Activated B cell treated with CpG ODN at 0.5 μM for 24 hours (primary cell): ENCODE results near the gene FCHSD2. TPM values are rescaled to one million over a fixed set of nuclear protein-coding genes. Genes with fewer than 3 reads are reported as not detected.

Source experiments
- ATAC-seq: fragments of 200-7000 bp; cut with Tn5 transposase; one replicate; pipeline ENCODE4 v1.10.0; 2021; ENCODE audit warnings: low read depth, mild to moderate bottlenecking, moderate library complexity
- CTCF ChIA-PET: fragments of 350-600 bp; sonication (Branson Sonifier 250); formaldehyde crosslinking; loops from one replicate; lab custom pipeline; 2021; ENCODE audit warnings: antibody characterized with exemption; lab: Charles Lee
- POLR2A ChIA-PET: fragments of 350-600 bp; sonication (Branson Sonifier 250); formaldehyde crosslinking; loops from one replicate; lab custom pipeline; 2021; ENCODE audit warnings: antibody characterized with exemption; lab: Charles Lee
- DNase-seq: peaks from one replicate; pipeline ENCODE4 v3.0.0; 2022
- H3K27ac Mint-ChIP-seq: one replicate; pipeline ENCODE4 v1.8.0; 2020; ENCODE audit warnings: mixed read lengths
- H3K27me3 Mint-ChIP-seq: one replicate; pipeline ENCODE4 v1.8.0; 2021; ENCODE audit warnings: mixed read lengths
- H3K36me3 Mint-ChIP-seq: one replicate; pipeline ENCODE4 v1.8.0; 2021; ENCODE audit warnings: low read depth, mixed read lengths
- H3K4me1 Mint-ChIP-seq: one replicate; pipeline ENCODE4 v1.8.0; 2021; ENCODE audit warnings: mixed read lengths
- H3K4me3 Mint-ChIP-seq: one replicate; pipeline ENCODE4 v1.8.0; 2020; ENCODE audit warnings: mild to moderate bottlenecking, mixed read lengths
- H3K9me3 Mint-ChIP-seq: one replicate; pipeline ENCODE4 v1.8.0; 2020; ENCODE audit warnings: mixed read lengths
- CTCF ChIP-seq: fragments of 200-600 bp; IDR thresholded peaks from one replicate; pipeline ENCODE4 v1.8.0; 2022; ENCODE audit warnings: antibody characterized with exemption, mild to moderate bottlenecking
- intact Hi-C: fragments of 100-400 bp; cut with micrococcal nuclease; formaldehyde crosslinking; loops from one replicate; pipeline ENCODE4 v1.15.1; 2024
- total RNA-seq: library from RNA; stranded (reverse); gene quantifications from 2 replicates; pipeline ENCODE4 v1.2.3, GENCODE V29; 2022

Gene FCHSD2
- total RNA-seq, 1 donor from 2014 or later = 207 TPM

- peaks cover 76% of the 10 kb centered on the region for H3K36me3 Mint-ChIP-seq
- no peaks in the 10 kb centered on the region for H3K27me3 Mint-ChIP-seq
- DNase-seq (no peak), ATAC-seq (no peak)
- no peak for TF ChIP-seq CTCF
- peaks cover 60% of the 10 kb centered on the region for H3K4me1 Mint-ChIP-seq
- intact Hi-C loops = loop anchor here (2.0 kb wide), 1 partner anchor 13 kb away; no protein-coding TSS in a partner anchor
- H3K27ac Mint-ChIP-seq = peak overlapping the region; percentile 53
- H3K9me3 Mint-ChIP-seq = peaks cover 9% of the 10 kb centered on the region
- no peak overlapping the region for H3K4me3 Mint-ChIP-seq
- ChIA-PET CTCF (interaction anchor here (1.5 kb wide), 1 partner anchor 22 kb away, joined by 3 read pairs; no protein-coding TSS in a partner anchor), POLR2A (interaction anchor here (0.5 kb wide), 1 partner anchor 108 kb away, joined by 3 read pairs; no protein-coding TSS in a partner anchor)
Observed at GRCh38 chr11:73012121-73012863, 129.8 kb downstream of the FCHSD2 start.

- Mint-ChIP-seq H3K36me3 (peaks cover 74% of the 10 kb centered on the region), H3K4me3 (no peak overlapping the region), H3K27me3 (no peaks in the 10 kb centered on the region), H3K9me3 (peaks cover 9% of the 10 kb centered on the region), H3K4me1 (peaks cover 57% of the 10 kb centered on the region), H3K27ac (peak overlapping the region; percentile 63)
- intact Hi-C loops = no loop called here
- ATAC-seq (no peak), DNase-seq (no peak)
- ChIA-PET POLR2A (no interaction called here), CTCF (no interaction called here)
- TF ChIP-seq CTCF = no peak
Observed at GRCh38 chr11:73011126-73011817, 130.8 kb downstream of the FCHSD2 start.

GRCh38 chr11:73009972-73010371 is 132.1 kb downstream of the FCHSD2 start:
- intact Hi-C loops = loop anchor here (10.0 kb wide), 1 partner anchor 55 kb away; no protein-coding TSS in a partner anchor
- TF ChIP-seq CTCF = no peak
- POLR2A ChIA-PET = interaction anchor here (0.6 to 0.9 kb wide), 2 partner anchors 11 to 42 kb away, joined by 3 to 4 read pairs; no protein-coding TSS in a partner anchor
- DNase-seq (no peak), ATAC-seq (no peak)
- no peak overlapping the region for H3K4me3 Mint-ChIP-seq
- peaks cover 63% of the 10 kb centered on the region for H3K4me1 Mint-ChIP-seq
- H3K36me3 Mint-ChIP-seq = peaks cover 79% of the 10 kb centered on the region
- no peaks in the 10 kb centered on the region for H3K27me3 Mint-ChIP-seq
- H3K27ac Mint-ChIP-seq = peak overlapping the region; percentile 30
- H3K9me3 Mint-ChIP-seq = peaks cover 9% of the 10 kb centered on the region
- CTCF ChIA-PET = no interaction called here

GRCh38 chr11:73004088-73004487 is 138.0 kb downstream of the FCHSD2 start:
- no peaks in the 10 kb centered on the region for H3K27me3 Mint-ChIP-seq
- H3K27ac Mint-ChIP-seq = peak overlapping the region; percentile 81
- no peak for TF ChIP-seq CTCF
- H3K4me3 Mint-ChIP-seq = peak overlapping the region; percentile 46
- ATAC-seq = no peak
- intact Hi-C loops = loop anchor here (5.0 to 10.0 kb wide), 2 partner anchors 43 to 49 kb away; no protein-coding TSS in a partner anchor
- no peak for DNase-seq
- peaks cover 6% of the 10 kb centered on the region for H3K9me3 Mint-ChIP-seq
- CTCF ChIA-PET = interaction anchor here (1.1 kb wide), 1 partner anchor 138 kb away, joined by 4 read pairs; no protein-coding TSS in a partner anchor
- POLR2A ChIA-PET = interaction anchor here (1.0 to 1.7 kb wide), 4 partner anchors 11 to 189 kb away, joined by 3 to 15 read pairs (median 4); no protein-coding TSS in a partner anchor
- H3K4me1 Mint-ChIP-seq = peaks cover 66% of the 10 kb centered on the region
- H3K36me3 Mint-ChIP-seq = peaks cover 65% of the 10 kb centered on the region
